Stimulated activated naive CD4-positive, alpha-beta T cell (primary cell): ENCODE measurements around the gene RSPO3.

Source experiments
- DNase-seq, 6 experiments: peaks; one replicate each; lab custom pipeline; 2025; lab: John Stamatoyannopoulos, UW

The RSPO3 gene

GRCh38 chr6:127114214-127114760 lies 4.2 kb upstream of the RSPO3 start:
- no peak for DNase-seq

GRCh38 chr6:127115084-127115655 lies 3.3 kb upstream of the RSPO3 start:
- DNase-seq = no peak

GRCh38 chr6:127115746-127116145 lies 2.7 kb upstream of the RSPO3 start:
- DNase-seq = no peak

GRCh38 chr6:127117979-127118297 lies 533 bp upstream of the RSPO3 start:
- no peak for DNase-seq

- no peak for DNase-seq
These were observed 891 bp downstream of the RSPO3 start for GRCh38 chr6:127119102-127120022.

- no peak for DNase-seq
These were observed 1.7 kb downstream of the RSPO3 start for GRCh38 chr6:127120023-127120786.

- peak in 5 of 6 experiments; percentile 9 to 42 (median 29) for DNase-seq
These were observed 2.5 kb downstream of the RSPO3 start for GRCh38 chr6:127120787-127121636.

- no peak for DNase-seq
These were observed 3.1 kb downstream of the RSPO3 start for GRCh38 chr6:127121637-127121960.

GRCh38 chr6:127124172-127124571 lies 5.7 kb downstream of the RSPO3 start:
- DNase-seq = no peak

GRCh38 chr6:127124680-127125079 lies 6.2 kb downstream of the RSPO3 start:
- no peak for DNase-seq

GRCh38 chr6:127128066-127128465 lies 9.6 kb downstream of the RSPO3 start:
- DNase-seq = no peak

- DNase-seq = no peak
These were observed 10.8 kb downstream of the RSPO3 start for GRCh38 chr6:127129251-127129650.

GRCh38 chr6:127131275-127131674 lies 12.8 kb downstream of the RSPO3 start:
- no peak for DNase-seq

GRCh38 chr6:127131772-127132376 lies 13.4 kb downstream of the RSPO3 start:
- DNase-seq = no peak

- DNase-seq = no peak
These were observed 15.7 kb downstream of the RSPO3 start for GRCh38 chr6:127134136-127134535.

- DNase-seq = no peak
These were observed 18.3 kb downstream of the RSPO3 start for GRCh38 chr6:127136786-127137185.

GRCh38 chr6:127146932-127147331 lies 28.5 kb downstream of the RSPO3 start:
- no peak for DNase-seq

GRCh38 chr6:127147534-127147933 lies 29.1 kb downstream of the RSPO3 start:
- no peak for DNase-seq

- no peak for DNase-seq
These were observed 30.0 kb downstream of the RSPO3 start for GRCh38 chr6:127148511-127148910.

GRCh38 chr6:127154509-127154908 lies 36.0 kb downstream of the RSPO3 start:
- no peak for DNase-seq

- DNase-seq = no peak
These were observed 42.0 kb downstream of the RSPO3 start for GRCh38 chr6:127160484-127160883.
